ENCODE data around the gene SCNN1A. TPM values are rescaled to one million over a fixed set of nuclear protein-coding genes. Genes with fewer than 3 reads are reported as not detected.
A peak's percentile ranks its signal among the peaks of the same experiment; 100 is the strongest.

SCNN1A gene
- total RNA-seq (1 to 10 TPM in 1 of 10 donors, under 1 TPM in 5, not detected in 4; 0.17 to 1.1 (median 0.49) TPM), polyA plus RNA-seq (under 1 TPM; 0.15 to 0.23 TPM)
- long read RNA-seq, donor 1, result 0 reads
- long read RNA-seq, donor 2, result 0 reads
- long read RNA-seq, donor 3, result 0 reads

- H3K4me3 ChIP-seq, result no peak within 1 kb of the TSS
- WGBS, 2 donors, result 90 to 91% methylated on average over 15 of the region's 15 CpGs
- H3K4me1 ChIP-seq, result peaks cover 10 to 65% (median 23%) of the 10 kb centered on the region in 9 donors
- no peaks in the 10 kb centered on the region for H3K9me3 ChIP-seq
- intact Hi-C loops (cut with DNase I), result loop anchor here in 1 of 10 donors (10.0 kb wide), 1 partner anchor 51 kb away; no protein-coding TSS in a partner anchor
- peak within 1 kb of the TSS in 9 of 10 donors; percentile 19 to 62 (median 41) for H3K27ac ChIP-seq
- H3K36me3 ChIP-seq, result no peaks in the 10 kb centered on the region
- ATAC-seq, result peak in 1 of 8 donors; percentile 4
- DNase-seq, result no peak
- TF ChIP-seq CTCF (IDR thresholded peaks at IDR 0.05), result no peak
- H3K27me3 ChIP-seq, result no peaks in the 10 kb centered on the region
Measured at GRCh38 chr12:6375269-6376078, at the start of gene SCNN1A. Gene SCNN1A (minus strand): TSS chr12:6375563. CDS start chr12:6374783, 780 bp downstream.

GRCh38 chr12:6424866-6425265 is 49.5 kb upstream of the SCNN1A start:
- H3K27ac ChIP-seq, result no peak overlapping the region
- WGBS, 2 donors, result 80 to 87% methylated on average over 8 of the region's 8 CpGs

GRCh38 chr12:6424008-6424347 is 48.6 kb upstream of the SCNN1A start:
- WGBS, 2 donors, result 42 to 61% methylated on average over 6 of the region's 6 CpGs
- intact Hi-C loops (cut with DNase I), result loop anchor here in 9 of 10 donors (2.0 to 10.0 kb wide), 8 partner anchors 38 to 133 kb away; partner anchors contain the start of genes GAPDH (in 3 of the 9) and IFFO1 (in 1 of the 9)
- H3K9me3 ChIP-seq, result no peaks in the 10 kb centered on the region
- H3K36me3 ChIP-seq, result no peaks in the 10 kb centered on the region
- H3K4me1 ChIP-seq, result peaks cover 0 to 21% (median 6%) of the 10 kb centered on the region in 9 donors
- no peaks in the 10 kb centered on the region for H3K27me3 ChIP-seq
- peak in 6 of 8 donors; percentile 19 to 60 (median 36) for ATAC-seq
- no peak for TF ChIP-seq CTCF (IDR thresholded peaks at IDR 0.05)
- no peak overlapping the region for H3K4me3 ChIP-seq
- peak overlapping the region in 2 of 10 donors; percentile 26 to 36 for H3K27ac ChIP-seq
- no peak for DNase-seq

More at GRCh38 chr12:6424866-6425265, 49.5 kb upstream of the SCNN1A start:
- Histone ChIP-seq H3K4me3 (no peak overlapping the region), H3K36me3 (no peaks in the 10 kb centered on the region), H3K4me1 (peaks cover 0 to 23% (median 6%) of the 10 kb centered on the region in 9 donors), H3K27me3 (no peaks in the 10 kb centered on the region), H3K9me3 (no peaks in the 10 kb centered on the region)
- no peak for ATAC-seq
- no peak for DNase-seq
- intact Hi-C loops (cut with DNase I), result loop anchor here in 9 of 10 donors (2.0 to 10.0 kb wide), 8 partner anchors 37 to 132 kb away; partner anchors contain the start of genes GAPDH (in 3 of the 9) and IFFO1 (in 1 of the 9)
- no peak for TF ChIP-seq CTCF (IDR thresholded peaks at IDR 0.05)

GRCh38 chr12:6423267-6424007 is 48.1 kb upstream of the SCNN1A start:
- no peaks in the 10 kb centered on the region for H3K27me3 ChIP-seq
- WGBS, 2 donors, result 4 to 5% methylated on average over 9 of the region's 9 CpGs
- ATAC-seq (peak; percentile 91 to 99 (median 98)), DNase-seq (peak; percentile 73 to 86)
- H3K27ac ChIP-seq, result peak overlapping the region in 2 of 10 donors; percentile 26 to 36
- H3K9me3 ChIP-seq, result no peaks in the 10 kb centered on the region
- H3K36me3 ChIP-seq, result no peaks in the 10 kb centered on the region
- peak; percentile 84 to 95 (median 92) for TF ChIP-seq CTCF (IDR thresholded peaks at IDR 0.05)
- H3K4me1 ChIP-seq, result peaks cover 0 to 21% (median 6%) of the 10 kb centered on the region in 9 donors
- intact Hi-C loops (cut with DNase I), result loop anchor here (1.0 to 10.0 kb wide), 11 partner anchors 39 to 135 kb away; partner anchors contain the start of genes GAPDH (in 3 of the 10) and IFFO1 (in 1 of the 10)
- H3K4me3 ChIP-seq, result no peak overlapping the region
